ENCODE data around the gene ZFP3. TPM values are rescaled to one million over a fixed set of nuclear protein-coding genes. Genes with fewer than 3 reads are reported as not detected.
"Not testable (repeated sequence)": the region's sequence is repeated elsewhere in the genome, so short reads cannot be mapped to it uniquely, and the experiment has no call there.

Gene ZFP3
- total and polyA plus RNA-seq, 2 of the 4 experiments (the other 2 are of a cell fraction): 0.54 to 0.75 TPM

DNA sequence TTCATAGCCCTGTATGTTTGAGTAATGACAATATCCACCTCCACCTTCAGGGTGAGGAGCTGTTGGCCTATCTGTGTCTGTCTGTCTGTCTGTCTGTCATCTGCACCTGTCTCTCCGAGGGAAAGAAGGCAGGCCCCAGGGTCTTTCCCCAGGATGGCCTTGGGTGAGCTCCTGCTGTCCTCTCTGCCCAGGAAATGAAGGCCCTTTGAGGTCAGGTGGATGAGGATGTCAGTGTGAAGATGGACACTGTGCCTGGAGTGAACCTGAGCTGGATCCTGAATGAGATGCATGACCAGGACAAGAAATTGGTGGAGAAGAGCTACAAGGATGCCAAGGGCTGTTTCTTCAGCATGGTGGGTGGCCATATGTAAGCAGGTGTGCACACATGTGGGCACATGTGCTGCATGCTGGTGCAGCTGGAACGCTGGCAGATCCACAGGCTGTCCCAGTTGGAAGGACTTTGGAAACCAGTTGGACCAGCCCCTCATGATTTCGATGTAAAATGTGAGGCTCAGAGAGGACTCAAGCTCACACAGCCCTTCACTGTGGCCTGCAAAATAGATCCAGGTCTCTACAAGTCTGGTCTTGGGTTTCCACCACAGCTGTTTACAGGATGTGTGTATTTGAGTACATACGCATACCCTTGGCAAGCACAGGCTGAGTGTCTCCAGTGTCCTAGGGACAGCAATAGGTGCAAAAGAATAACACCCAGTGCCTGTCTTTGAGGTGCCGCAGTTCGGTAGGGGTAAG lies 42.3 kb downstream of the ZFP3 start:
- H3K27me3 ChIP-seq (ENCODE audit: control insufficient read depth, insufficient read depth, low read length): peaks cover 57% of the 10 kb centered on the region
- H4K5ac ChIP-seq (ENCODE audit: low read depth, low read length); H2BK120ac ChIP-seq (ENCODE audit: low read depth, low read length); ATAC-seq (ENCODE audit: low read depth); H3K27ac ChIP-seq (ENCODE audit: insufficient read depth, low read length); intact Hi-C loops (cut with micrococcal nuclease); BruUV-seq (replicated peaks); H3K18ac ChIP-seq (ENCODE audit: low read depth, low read length); H2BK15ac ChIP-seq (ENCODE audit: low read depth, low read length); H4K20me1 ChIP-seq (ENCODE audit: insufficient read depth, low read length); H3K4me1 ChIP-seq (ENCODE audit: control insufficient read depth, insufficient read depth, low read length); H2BK20ac ChIP-seq (ENCODE audit: low read depth, low read length); H3K9me1 ChIP-seq (ENCODE audit: insufficient read depth, low read length); H2AK5ac ChIP-seq (ENCODE audit: low read depth, low read length); CTCF ChIA-PET; dilution Hi-C loops (cut with HindIII; ENCODE audit: low sequenced_read_pairs, unreplicated experiment); H3K4me3 ChIP-seq (ENCODE audit: insufficient read depth, low read depth, low read length); H4K91ac ChIP-seq (ENCODE audit: insufficient read depth, low read depth, low read length); H4K8ac ChIP-seq (ENCODE audit: low read depth in 2 of 2, low read length in 2 of 2); H3K14ac ChIP-seq (replicated peaks; ENCODE audit: low read depth, low read length); H3K56ac ChIP-seq (ENCODE audit: extremely low read depth, insufficient read depth, low read length); POLR2A ChIA-PET (ENCODE audit: unreplicated experiment); in situ Hi-C loops (cut with MboI; ENCODE audit: low sequenced_read_pairs); H3K4ac ChIP-seq (ENCODE audit: low read depth, low read length); H3K79me1 ChIP-seq (ENCODE audit: low read depth in 1 of 2, low read length in 2 of 2); DNase-seq; H2BK5ac ChIP-seq (ENCODE audit: low read depth, low read length, poor library complexity, severe bottlenecking); H2AK9ac ChIP-seq (replicated peaks; ENCODE audit: low read depth, low read length, poor library complexity); H2AFZ ChIP-seq (replicated peaks; ENCODE audit: low read length, poor library complexity); H3K36me3 ChIP-seq (ENCODE audit: control insufficient read depth, insufficient read depth, low read length); H3K23ac ChIP-seq (ENCODE audit: low read depth, low read length); H3K9ac ChIP-seq (ENCODE audit: low read depth, low read length); H3K4me2 ChIP-seq (ENCODE audit: low read depth, low read length): not testable (repeated sequence)
- WGBS, 2 experiments (ENCODE audit: extremely low coverage in 2 of 2, insufficient read length in 1 of 2): 75% methylated on average over 2 of the region's 6 CpGs; no CpG with 5 or more reads in 1 of the 2 experiments
- peaks cover 19% of the 10 kb centered on the region for H3K9me3 ChIP-seq (ENCODE audit: control insufficient read depth, insufficient read depth, low read length)
